Measurements from ENCODE around the gene PABPN1.

- TF ChIP-seq REST (IDR thresholded peaks at IDR 0.05; ENCODE audit: low read depth): no peak
- TF ChIP-seq ZBTB7A (IDR thresholded peaks at IDR 0.05; ENCODE audit: low read depth): no peak
- TF ChIP-seq TAF1 (IDR thresholded peaks at IDR 0.05; ENCODE audit: low read depth): no peak
- TF ChIP-seq EP300 (IDR thresholded peaks at IDR 0.05; ENCODE audit: borderline replicate concordance): no peak
- TF ChIP-seq NFIC (IDR thresholded peaks at IDR 0.05): no peak
- TF ChIP-seq YY1 (IDR thresholded peaks at IDR 0.05; ENCODE audit: low read depth): no peak
- TF ChIP-seq RAD21 (IDR thresholded peaks at IDR 0.05; ENCODE audit: low read depth): no peak
- TF ChIP-seq CREB1 (IDR thresholded peaks at IDR 0.05; ENCODE audit: low read depth): no peak
- no peak for TF ChIP-seq TCF12 (IDR thresholded peaks at IDR 0.05; ENCODE audit: low read depth)
- TF ChIP-seq MAX (IDR thresholded peaks at IDR 0.05): no peak
- TF ChIP-seq FOXM1 (IDR thresholded peaks at IDR 0.05; ENCODE audit: borderline replicate concordance, low read depth): no peak
These were observed 34.7 kb downstream of the PABPN1 start for GRCh38 chr14:23355871-23356435.

Measured in Ishikawa (cell line).